HG03565 (cell line): ENCODE results near the gene PRSS50.
"Not testable (repeated sequence)": the region's sequence is repeated elsewhere in the genome, so short reads cannot be mapped to it uniquely, and the experiment has no call there.

Experiments used
- ATAC-seq: cut with Tn5 transposase; IDR thresholded peaks from one replicate; pipeline ENCODE4 v1.9.1; 2021; ENCODE audit warnings: mild to moderate bottlenecking, moderate library complexity; ENCODE audit not compliant: unreplicated experiment

The PRSS50 gene

DNA sequence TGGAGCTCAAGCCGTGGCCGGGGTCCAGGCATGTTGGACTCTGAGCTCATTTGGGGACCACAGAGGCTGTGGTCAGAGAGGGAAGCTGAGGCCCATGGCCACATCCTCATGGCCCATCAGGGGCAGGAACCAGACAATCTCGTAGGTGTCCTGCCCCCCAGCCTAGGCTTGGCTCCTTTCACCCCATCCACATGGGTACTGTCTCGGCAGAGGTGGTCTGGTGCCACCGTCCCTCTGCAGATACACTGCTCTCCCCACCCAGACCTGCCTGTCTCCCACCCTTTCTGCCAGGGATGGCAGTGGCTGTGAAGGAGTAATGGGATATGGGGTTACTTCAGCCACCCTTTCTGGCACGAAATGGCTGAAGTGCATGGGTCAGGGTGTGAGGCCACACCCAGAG is 7.9 kb downstream of the PRSS50 start:
- ATAC-seq = no peak

DNA sequence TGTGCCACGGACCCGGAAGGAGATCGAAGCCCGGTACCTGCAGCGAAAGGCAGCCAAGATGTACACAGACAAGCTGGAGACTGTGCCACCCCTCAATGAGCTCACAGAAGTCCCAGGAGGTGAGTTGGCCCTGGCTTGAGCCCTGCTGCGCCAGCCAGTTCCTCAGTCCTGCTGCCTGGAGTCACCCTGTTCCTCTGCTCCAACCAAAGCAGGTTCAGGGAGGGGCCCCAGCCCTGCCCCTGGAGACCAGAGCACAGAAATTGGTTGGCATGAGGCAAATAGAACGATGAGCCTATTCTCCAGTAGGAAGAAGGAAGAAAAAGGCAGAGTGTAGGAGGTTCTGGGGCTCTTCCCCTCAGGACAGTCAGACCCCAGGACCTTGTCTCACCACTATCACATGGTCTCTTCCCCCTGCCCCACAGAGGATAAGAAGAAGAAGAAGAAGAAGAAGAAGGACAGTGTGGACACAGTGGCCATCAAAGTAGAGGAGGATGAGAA is 8.5 kb downstream of the PRSS50 start:
- ATAC-seq = no peak

DNA sequence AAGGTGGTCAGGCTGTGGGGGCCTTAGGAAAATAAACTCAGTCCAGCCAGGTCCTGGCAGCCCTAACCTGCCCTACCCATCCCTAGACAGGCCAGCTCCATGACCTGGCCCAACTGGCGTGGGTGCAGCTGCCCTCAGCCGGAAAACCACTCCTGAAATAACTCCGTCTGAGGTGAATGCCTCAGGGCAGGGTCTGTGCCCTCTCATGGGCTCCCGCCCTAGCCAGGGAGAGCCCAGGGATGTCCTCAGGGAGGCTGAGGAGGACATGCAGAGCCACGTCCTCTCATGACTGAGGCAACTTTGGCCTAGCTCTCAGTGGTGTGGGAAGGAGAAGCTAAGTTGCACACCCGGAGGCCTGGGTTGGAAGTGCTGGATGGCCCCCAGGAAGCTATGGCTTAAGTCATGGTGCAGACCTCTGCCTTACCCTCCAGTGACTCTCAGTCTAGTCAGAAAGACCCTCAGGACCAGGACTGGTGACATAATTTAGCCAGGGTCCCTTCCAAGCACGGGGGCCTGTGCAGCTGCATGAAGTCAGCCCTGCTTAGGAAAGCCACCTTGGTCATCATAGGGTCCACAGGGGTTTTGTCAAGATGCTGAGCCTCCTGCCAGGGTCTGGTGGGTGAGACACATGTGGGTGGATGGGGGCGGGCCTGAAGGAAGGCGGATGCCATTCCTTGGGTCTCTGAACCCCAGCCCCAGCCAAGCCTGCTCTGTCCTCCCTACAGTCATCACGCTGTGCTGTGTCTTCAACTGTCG is 9.1 kb downstream of the PRSS50 start:
- no peak for ATAC-seq

DNA sequence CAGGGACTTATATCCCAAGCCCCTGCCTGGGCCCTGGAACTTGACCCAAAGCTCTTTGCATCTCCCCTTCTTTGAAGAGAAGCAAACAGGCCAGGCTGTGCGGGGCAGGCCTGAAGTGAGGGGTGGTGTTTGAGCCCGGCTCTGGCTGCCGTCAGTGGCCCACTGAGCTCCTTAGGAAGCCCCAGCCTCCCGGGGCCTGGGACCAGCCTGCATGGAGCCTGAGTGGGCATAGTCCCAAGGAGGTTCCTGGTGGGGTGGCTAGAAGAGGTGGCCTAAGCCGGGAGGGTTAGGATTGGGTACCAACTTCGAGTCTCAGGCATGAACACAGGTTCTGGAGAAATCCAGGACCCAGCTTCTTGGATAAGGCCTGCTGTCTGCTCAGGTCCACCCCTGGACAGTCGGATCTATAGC is 10.1 kb downstream of the PRSS50 start:
- ATAC-seq = no peak

DNA sequence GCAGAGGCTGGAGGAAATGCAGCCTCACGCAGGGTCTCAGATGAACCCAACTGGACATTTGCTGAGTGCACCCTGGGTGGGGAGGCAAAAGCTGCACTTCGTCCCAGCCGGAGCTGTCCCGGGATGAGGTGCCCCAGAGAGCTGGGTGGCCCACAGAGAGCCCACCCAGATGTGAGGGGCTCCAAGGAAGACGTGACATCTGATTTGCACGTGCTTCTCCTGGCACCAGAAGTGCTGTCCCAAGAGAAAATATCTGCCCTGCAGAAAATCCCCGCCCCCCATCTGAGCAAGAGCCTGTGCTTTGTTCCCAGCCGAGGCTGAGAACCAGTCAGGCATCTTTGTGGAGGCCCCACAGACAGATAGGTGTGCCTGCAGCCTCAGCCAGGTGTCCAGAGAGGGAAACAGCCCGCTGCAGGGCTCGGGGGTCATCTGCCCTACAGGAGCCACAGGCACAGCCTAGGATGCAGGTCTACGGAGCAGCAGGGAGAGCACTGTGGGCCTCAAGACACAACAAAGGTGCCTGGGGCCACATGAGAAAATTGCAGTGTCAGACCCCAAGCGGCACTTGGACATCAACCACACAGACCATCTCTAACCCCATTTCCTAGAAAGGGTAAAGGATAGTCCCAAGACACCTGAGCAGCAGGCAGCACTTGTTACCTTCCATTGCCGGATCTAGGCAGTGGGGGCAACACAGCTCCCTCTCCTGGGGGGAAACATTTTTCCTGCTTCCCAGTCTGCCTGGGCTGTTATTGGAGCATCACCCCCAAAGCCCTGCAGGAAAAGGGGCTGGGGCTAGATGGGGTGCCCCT is 10.7 kb downstream of the PRSS50 start:
- no peak for ATAC-seq

DNA sequence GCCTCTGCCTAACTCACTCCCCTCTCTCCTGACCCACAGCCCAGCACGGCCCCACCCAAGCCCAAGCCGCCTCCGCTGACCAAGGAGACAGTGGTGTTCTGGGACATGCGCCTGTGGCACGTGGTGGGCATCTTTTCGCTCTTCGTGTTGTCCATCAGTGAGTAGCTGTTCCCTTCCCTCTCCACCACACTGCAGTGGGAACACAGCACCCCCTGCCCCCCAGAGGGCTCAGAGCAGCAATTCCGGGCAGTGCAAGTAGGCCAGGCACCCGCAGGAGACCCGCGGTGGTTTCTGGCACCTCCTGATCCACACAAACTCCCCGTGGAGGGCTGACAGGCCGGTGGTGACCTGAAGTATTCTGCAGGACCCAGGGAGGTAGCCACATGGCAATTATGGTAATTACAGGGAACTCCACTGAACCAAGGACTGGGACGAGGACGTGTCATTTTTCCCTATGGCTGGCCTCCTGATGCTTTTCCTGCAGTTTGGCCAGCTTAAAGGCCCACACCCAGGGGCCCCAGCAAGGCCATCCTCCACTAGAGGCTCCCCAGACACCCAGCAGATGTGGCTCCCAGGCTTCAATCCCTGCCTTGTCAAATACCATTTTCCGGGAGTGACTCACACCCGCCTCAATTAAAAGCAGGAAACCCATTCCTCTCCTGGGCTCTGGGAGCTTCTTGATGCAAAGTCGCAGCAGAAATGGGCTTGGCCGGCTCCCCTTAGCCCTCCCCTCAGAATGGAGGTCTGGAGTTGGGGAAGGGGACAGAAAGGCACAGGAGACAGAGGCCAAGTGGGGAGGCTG is 11.7 kb downstream of the PRSS50 start:
- no peak for ATAC-seq

DNA sequence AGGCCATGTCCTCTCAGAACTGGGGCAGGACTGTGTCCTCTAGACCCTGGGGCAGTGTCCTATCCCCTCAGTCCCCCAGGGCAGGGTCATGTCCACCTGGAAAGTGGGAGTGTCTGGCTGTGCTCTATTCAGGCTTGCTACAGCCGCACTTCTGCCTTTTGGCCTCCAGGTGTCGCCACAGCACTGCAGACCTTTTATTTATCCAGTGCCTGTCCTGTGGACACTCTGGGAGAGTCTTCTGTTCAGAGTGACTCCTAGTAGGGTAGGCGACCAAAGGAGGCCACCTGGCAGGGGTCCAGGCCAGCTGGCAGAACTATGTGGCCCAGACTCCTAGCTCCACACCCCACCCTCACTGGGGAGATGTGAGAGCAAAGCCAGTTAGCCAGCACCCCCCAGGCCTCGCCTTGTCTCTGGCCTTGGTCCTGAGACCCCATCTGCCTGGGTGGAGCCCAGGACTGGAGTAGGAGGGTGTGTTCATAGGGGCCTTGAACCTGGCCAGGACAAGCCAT is 12.6 kb downstream of the PRSS50 start:
- ATAC-seq = no peak

DNA sequence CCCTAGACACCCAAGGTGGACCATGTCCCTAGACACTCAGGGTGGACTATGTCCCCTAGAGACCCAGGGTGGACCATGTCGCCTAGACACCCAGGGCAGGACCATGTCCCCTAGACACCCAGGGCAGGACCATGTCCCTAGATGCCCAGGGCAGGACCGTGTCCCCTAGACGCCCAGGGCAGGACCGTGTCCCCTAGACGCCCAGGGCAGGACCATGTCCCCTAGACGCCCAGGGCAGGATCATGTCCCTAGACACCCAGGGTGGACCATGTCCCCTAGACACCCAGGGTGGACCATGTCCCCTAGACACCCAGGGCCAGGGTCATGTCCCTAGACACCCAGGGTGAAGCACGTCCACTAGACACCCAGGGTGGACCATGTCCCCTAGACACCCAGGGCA is 13.3 kb downstream of the PRSS50 start:
- not testable (repeated sequence) for ATAC-seq

DNA sequence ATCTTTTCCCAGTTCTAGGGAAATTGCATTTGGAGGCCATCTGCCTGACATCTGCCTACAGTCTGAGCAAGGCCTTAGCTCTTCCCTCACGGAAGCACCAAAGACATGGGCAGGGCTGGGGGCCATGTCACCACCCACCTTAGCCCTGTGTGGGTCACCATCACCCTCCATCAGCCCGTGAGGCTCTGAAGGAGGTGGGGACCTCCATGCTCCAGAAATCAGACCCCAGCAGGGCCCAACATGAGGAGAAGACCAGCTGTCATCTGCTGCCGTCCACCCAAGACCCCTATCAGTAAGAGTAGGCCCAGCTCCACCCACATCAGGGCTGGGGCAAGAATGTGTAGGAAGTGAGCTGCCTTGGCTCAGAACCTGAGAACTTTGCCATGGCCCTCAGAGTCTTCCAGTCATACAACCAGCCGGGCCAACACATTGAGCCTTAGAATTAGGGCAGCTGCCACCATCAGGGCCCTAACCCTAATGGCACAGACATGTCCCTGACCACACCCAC is 14.6 kb downstream of the PRSS50 start:
- ATAC-seq = no peak

DNA sequence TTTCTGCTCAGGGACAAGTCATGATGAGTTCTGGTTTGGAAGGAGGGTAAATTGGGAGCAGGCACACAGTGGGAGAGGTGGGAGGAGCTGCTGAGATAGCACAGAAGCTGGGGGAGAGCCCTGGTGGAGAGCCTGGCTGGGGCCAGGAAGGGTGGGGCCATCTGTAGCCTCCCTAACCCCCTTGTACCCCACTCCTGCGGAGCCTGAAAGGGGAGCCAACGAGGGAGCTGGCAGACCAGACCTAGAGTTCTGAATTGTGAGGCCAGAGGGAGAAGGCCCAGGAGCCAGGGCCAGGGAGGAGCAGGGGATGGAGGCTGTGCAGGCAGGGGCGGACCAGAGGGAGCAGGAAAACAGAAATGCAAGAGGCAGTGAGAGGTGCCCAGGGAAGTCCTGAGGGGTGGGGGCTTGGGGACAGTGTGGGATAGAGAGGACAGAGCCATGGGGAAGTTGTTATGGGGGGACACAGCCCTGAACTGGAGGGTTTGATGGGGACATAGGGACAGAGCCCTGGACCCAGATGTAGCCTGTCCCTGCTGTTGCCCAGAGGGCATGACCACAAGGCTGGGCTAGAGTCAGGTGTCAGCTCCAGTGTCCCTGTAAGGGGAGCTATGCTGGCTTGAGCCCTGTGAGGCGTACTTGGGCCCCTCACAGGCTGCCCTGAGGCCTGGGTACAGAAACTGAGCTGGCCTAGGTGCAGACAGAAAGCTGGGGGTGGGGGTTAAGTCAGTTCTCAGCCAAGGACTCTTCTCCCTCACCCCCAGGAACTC is 15.2 kb downstream of the PRSS50 start:
- no peak for ATAC-seq

DNA sequence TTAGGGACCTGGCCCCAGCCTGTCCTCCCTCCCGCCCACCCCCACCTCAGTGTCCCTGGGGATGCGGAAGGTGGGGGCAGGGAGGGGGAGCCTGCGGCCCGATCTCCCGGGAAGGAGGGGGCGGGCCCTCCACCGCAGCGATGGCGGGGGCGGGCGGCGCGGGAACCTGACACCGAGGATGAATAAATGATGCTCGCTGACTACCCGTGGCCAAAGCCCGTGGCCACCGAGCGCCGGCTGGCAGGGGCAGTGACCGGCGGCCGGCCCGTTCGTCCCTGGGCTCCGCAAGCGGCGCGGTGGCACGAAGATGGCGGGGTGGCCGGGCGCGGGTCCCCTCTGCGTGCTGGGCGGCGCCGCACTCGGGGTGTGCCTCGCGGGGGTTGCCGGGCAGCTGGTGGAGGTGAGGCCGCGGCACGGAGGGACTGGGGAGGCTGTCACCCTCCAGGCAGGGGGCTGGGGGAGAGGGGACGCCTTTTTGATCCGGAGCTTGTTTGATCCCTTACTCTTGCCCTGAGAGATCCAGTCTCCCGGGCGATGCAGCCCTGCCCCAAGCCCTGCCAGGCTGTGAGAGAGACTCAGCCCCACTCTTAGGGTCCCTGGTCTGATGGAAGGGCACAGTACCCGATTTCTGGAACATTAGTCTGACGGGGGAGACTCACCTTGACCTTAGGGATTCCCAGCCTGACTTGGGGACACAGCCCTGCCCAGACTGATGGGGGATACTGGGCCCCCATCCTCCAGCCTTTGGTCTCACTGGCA is 16.3 kb downstream of the PRSS50 start, which contains the start of gene TMIE:
Gene TMIE, plus strand, starts transcription at position 212 of the 759 bp plus-strand sequence. Its CDS starts 96 bp downstream, at position 308.
- ATAC-seq = no peak

DNA sequence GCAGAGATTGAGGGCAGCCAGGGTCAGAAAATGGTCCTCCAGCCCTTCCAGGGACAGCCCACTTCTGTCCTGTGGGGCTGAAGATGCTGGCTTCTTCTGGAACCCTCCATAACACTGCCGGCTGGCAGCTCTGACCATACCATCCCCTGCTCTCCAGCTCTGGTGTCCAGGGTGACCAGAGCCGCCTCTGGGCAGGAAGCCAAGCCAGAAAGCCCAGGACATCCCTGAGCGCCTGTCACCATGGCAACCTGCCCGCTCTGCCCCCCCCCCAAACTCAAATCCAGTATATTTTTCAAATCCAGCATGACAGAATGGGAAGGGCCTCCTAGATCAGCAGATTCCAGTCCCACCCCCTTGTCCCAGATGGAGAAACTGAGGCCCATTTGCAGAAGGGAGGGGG is 16.9 kb downstream of the PRSS50 start:
- no peak for ATAC-seq

DNA sequence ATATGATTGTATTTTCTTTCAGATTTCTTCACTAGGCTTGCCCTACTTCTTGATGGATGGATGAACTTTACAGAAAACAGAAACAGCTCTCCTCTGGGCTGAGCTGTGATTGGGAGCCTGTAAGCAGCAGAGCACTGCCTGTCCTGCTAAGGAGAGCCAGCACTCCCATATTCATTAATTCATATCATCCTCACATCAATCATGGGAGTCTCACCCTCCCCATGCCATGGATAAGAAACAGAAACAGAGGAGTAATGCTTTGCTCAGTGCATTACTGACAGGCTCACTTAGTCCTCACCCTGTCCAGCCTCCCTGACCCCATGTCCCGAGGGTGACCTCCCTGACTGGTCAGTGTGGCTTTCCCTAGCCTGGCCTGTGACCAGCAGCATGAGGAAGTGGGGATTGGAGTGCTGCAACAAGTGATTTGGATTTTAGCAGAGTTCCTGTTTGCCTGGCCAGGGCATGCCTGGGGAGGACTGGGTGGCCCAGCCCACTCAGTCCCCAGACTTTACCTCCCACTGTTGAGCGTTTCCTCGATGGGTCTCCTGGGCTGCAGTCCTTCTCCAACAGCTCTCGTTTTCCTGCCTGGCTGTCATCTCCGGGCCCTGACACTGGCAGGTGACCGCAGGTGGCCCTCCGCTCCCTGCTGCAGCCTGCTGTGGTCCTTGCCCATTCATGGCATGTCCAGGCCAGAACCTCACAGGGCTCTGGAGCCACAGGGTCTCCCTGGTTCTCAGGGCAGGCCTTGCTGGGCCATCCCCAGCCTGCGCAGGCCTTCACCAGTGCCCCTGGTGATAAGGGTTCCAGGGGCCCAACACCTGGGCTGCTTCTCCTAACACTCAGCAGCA is 17.8 kb downstream of the PRSS50 start:
- ATAC-seq = no peak

DNA sequence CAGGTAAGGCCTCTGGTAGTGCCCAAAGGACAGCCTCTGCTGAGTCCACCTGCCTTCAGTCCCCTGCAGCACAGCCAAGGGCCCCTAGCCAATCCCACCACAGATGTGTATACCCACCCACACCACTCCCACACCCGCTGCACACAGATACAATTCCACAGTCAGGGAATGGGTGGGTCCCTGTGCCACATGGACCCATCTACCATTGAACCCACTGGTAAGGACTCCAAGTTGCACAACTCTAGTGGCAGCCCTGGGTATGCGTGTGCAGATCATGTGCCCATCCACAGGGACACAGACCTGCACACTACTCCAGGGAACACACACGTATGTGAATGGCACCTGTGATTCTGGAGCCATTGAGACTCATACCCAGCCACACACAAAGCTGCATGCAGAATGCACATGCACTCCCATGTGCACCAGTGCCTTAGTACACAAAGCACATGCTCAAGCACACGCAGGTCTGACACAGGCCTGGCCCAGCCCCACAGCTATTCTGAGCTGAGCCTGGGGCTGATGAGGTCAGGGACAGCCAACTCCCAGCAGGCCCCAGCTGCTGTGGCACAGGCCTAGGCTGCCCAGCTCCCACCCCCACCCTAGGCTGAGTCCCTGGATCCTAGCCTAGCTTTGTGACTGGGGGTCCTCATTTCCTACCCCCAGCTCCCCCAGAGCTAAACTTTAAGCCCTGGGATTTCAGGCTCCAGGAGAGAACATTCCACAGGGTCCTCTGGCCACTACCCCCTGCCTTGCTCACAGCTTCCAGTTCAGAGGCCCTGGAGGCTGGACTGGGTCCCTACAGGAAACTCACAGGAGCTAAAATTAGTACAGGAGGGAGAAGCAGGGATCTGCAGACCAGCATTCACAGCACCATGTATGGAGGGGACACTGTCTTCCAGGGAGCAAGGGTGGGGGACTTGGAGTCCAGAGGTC is 21.4 kb downstream of the PRSS50 start:
- ATAC-seq = no peak

DNA sequence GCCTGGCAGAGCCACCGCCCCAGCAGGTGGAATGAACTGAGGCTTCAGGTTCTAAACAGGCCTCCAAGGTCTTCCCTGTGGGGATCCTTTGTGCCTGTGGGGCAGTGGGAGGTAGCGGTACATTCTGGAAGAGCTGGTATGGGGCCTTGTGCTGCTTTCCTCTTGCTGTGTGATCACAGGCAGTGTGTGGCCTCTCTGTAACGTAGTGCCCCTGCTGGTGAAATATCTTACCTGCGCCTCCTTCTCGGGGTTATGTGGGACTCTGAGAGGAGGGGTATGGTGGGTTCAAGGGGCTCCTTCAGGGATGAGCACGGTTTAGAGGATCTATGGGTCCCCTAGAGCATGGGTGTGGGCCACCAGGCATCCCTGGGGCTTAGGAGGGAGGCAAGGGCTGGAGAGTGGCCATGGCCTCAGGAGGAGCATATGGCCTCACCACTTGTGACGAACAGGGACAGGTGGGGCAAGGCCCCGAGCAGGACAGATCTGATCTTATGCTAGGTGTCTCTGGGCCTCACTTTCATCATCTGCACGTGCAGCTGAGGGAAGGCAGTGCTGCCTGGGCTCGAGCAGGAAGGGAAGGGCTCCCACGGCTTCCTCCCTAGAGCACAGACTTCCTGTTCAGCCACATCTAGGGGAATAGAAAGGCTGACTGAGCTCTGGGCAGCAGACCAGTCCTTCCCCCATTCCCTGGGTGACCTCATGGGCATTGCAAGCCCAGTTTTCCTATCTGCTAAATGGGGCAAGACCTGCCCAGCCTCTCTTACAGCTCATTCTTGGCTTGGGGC is 22.3 kb downstream of the PRSS50 start:
- ATAC-seq = no peak

DNA sequence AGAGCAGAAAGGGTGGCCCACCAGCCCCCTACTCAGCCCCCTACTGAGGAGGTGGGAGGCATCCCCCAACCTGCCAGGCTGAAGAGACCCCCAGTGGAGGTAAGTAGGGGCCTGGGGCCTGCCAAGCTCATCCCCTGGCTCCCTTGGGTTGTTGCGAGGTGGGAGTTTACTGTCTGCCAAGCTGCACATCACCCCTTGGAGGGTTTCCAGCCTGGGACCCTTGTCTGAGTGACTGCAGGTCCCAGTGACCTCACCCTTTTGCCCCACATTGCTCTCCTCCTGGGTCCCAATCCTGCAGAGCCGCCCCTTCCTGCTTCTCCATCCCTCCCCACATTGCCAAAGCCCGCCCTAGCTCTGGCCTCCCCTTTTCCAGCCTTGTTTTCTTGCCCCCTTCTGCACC is 23.1 kb downstream of the PRSS50 start:
- no peak for ATAC-seq

DNA sequence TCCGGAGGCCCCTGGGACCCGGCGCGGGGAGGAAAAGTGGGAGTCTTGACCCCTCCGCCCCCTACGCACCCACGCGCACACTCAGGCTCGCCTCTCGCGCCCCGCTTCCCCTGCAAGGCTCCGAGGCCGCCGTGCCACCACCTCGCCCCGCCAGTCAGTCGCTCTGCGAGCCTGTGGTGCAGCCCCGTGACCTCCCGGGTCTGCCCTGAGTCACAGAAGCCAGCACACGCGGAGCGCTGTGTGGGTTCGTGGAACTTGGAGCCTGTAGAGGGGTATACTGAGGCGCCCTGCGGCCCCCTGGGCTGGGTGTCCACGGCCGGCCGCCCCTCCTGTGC is 23.8 kb downstream of the PRSS50 start:
- no peak for ATAC-seq
